Activated CD4-positive, CD25-positive, alpha-beta regulatory T cell treated with anti-CD3 and anti-CD28 coated beads, Interleukin-2, amount 50 U/mL, for 16 hours (primary cell): Measurements from ENCODE around the gene C2orf66.

Experiments
- DNase-seq: peaks from one replicate; pipeline ENCODE4 v3.0.0-alpha.2; 2020; ENCODE audit warnings: low read depth, low spot score

C2orf66 gene

DNA sequence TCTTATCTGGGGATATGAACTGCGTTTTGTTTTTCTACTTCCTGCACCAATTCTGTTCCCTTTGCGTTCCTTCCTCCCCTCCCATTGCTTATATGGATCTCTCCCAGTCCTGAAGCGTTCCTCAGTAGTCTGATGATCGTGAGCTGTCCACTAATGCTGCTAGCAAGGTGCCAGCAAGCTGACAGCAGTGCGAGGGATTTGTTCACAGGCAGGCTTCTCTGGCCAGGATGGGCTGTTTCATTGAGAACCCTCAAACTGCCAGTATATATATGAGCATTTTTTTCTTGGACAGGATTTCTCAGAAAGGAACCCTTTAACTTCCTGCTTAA lies 49.8 kb downstream of the C2orf66 start:
- no peak for DNase-seq

DNA sequence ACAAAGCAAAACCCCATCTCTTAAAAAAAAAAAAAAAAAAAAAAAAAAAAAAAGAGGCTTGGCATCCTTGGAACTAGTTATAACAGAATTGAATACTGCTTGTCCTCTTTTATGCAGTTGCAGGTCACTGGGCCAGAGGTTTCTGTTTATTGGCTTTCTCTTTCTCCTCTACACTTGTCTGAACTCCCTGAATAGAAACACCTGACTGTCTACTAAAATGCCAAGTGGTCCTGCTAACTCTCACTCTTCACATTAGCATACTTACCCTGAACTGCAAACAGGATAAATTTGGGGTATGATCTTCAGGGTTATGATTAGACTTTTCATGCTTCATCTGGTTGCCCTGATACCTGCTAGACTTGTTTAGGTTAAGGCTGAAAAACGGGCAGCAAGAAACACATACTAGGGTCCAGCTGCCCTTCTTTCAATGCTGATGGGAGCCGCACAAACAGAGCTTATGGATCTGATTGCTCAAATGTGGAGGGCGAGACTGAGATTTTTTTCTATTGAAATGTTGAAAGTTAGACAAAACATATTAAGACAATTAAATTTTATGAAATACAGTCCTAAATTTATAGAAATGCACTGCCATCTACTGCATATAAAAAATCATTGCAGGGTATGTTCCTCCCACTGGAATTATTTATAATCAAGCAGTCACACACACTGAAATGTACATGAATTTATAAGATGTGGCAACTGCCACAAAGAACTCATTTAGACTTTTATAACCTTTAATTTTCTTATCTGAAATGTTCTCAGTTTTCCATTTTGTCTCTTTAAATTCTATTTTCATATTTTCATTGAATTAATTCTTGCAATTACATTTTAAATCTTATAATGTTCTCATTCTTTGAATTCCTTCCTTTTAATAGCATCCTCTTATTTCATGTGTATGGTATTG lies 50.4 kb downstream of the C2orf66 start:
- no peak for DNase-seq
